Measurements from ENCODE around the gene DGCR2.
"Not testable (repeated sequence)": the region's sequence is repeated elsewhere in the genome, so short reads cannot be mapped to it uniquely, and the experiment has no call there.

DGCR2 gene

GRCh38 chr22:18988958-18989357, 133.3 kb downstream of the DGCR2 start:
- DNase-seq (ENCODE audit: low read depth in 2 of 3, low spot score in 1 of 3) = no peak

DNA sequence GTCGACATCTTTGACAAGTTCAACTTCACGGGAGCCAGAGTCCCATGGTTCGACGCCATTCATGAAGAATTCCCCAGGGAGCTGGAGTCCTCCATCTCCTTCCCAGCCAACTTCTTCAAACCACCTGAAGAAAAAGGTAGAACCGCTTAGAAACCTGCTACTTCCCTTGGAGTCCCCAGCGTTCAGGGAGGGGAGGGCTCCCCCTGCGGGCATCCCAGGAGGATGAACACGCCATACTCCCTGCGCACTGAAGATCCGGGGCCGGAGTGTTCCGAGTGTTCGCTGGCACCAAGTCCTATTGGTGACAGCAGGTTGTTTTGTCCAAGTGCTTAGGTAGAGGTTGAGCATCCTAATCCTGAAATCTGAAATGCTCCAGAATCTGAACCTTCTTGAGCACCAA, 134.4 kb downstream of the DGCR2 start:
- DNase-seq (ENCODE audit: low read depth in 2 of 3, low spot score in 1 of 3) = no peak

GRCh38 chr22:18987114-18987513, 135.1 kb downstream of the DGCR2 start:
- DNase-seq (ENCODE audit: low read depth in 2 of 3, low spot score in 1 of 3) = not testable (repeated sequence)
